ENCODE measurements around the gene ABCG2.

DNA sequence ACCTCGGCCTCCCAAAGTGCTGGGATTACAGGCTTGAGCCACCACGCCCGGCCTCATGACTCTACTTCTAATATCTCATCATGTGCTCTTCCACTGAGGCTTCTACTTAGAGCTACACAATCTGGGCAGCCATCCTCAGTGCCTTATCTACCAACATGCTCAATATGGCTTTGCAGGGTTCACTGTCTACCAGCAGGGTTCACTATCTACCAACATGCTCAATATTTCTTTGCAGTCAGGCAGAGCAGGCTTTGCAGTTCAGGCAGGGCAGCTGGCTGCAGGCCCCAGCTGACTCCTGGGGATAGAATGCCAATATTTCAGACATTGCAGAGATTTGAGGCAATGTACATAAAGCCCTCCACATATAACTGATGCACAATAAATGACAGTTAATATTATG, 103.5 kb downstream of the ABCG2 start:
- no peak for TF ChIP-seq EZH2 (IDR thresholded peaks at IDR 0.05; ENCODE audit: low read length)
- TF ChIP-seq, protein P1, sequence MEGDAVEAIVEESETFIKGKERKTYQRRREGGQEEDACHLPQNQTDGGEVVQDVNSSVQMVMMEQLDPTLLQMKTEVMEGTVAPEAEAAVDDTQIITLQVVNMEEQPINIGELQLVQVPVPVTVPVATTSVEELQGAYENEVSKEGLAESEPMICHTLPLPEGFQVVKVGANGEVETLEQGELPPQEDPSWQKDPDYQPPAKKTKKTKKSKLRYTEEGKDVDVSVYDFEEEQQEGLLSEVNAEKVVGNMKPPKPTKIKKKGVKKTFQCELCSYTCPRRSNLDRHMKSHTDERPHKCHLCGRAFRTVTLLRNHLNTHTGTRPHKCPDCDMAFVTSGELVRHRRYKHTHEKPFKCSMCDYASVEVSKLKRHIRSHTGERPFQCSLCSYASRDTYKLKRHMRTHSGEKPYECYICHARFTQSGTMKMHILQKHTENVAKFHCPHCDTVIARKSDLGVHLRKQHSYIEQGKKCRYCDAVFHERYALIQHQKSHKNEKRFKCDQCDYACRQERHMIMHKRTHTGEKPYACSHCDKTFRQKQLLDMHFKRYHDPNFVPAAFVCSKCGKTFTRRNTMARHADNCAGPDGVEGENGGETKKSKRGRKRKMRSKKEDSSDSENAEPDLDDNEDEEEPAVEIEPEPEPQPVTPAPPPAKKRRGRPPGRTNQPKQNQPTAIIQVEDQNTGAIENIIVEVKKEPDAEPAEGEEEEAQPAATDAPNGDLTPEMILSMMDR (optimal IDR thresholded peaks at IDR 0.05 in 1 of 3, IDR thresholded peaks at IDR 0.05 in 1 of 3, conservative IDR thresholded peaks at IDR 0.05 in 1 of 3; ENCODE audit: extremely low read depth in 1 of 3, insufficient read depth in 2 of 3, low read length in 3 of 3): peak; percentile 58 to 81 (median 73)

Measured in keratinocyte (primary cell).